Fibroblast of lung (primary cell): ENCODE measurements around the gene YIPF3. TPM values are rescaled to one million over a fixed set of nuclear protein-coding genes. Genes with fewer than 3 reads are reported as not detected.
"Not testable (repeated sequence)": the region's sequence is repeated elsewhere in the genome, so short reads cannot be mapped to it uniquely, and the experiment has no call there.

Experiments used
- DNase-seq, 2 donors: peaks; one replicate each; pipeline versions ENCODE4 v3.0.0 to v3.0.0-alpha.2; 2010; ENCODE audit warnings: low read depth in 2 of 2
- H2AFZ ChIP-seq: 2 replicates; pipeline ENCODE4 v1.5.1; 2012; ENCODE audit warnings: low read length, control low read depth, inconsistent platforms
- H3K27ac ChIP-seq: 2 replicates; pipeline ENCODE4 v1.5.1; 2011; ENCODE audit warnings: low read length, control low read depth; ENCODE audit not compliant: insufficient read depth
- H3K27me3 ChIP-seq: 2 replicates; pipeline ENCODE4 v1.5.1; 2011; ENCODE audit warnings: mild to moderate bottlenecking, low read length; ENCODE audit not compliant: control insufficient read depth, insufficient read depth
- H3K36me3 ChIP-seq: 2 replicates; pipeline ENCODE4 v1.5.1; 2011; ENCODE audit warnings: low read length; ENCODE audit not compliant: control insufficient read depth, insufficient read depth
- H3K4me1 ChIP-seq: 2 replicates; pipeline ENCODE4 v1.5.1; 2011; ENCODE audit warnings: low read length; ENCODE audit not compliant: control insufficient read depth, insufficient read depth; ENCODE audit errors: extremely low read depth
- H3K4me2 ChIP-seq: 2 replicates; pipeline ENCODE4 v1.5.1; 2011; ENCODE audit warnings: low read length, control low read depth; ENCODE audit not compliant: insufficient read depth; ENCODE audit errors: extremely low read depth
- H3K4me3 ChIP-seq, 4 experiments: fragments of 200-600 bp in 1 of 4; sonication (generic) in 1 of 4; replicated peaks in 1 of 4; 2 replicates each; pipeline ENCODE4 v1.5.1; 2011 to 2016; ENCODE audit warnings: low read length in 4 of 4, low read depth in 3 of 4, mild to moderate bottlenecking in 3 of 4, control low read depth in 2 of 4, inconsistent platforms in 1 of 4, mixed read lengths in 1 of 4; ENCODE audit not compliant: insufficient read depth in 1 of 4; ENCODE audit errors: control extremely low read depth in 1 of 4
- H3K79me2 ChIP-seq: 2 replicates; pipeline ENCODE4 v1.5.1; 2012; ENCODE audit warnings: mild to moderate bottlenecking, low read length, inconsistent platforms; ENCODE audit not compliant: control insufficient read depth, insufficient read depth
- H3K9ac ChIP-seq: 2 replicates; pipeline ENCODE4 v1.5.1; 2011; ENCODE audit warnings: mild to moderate bottlenecking, low read length, control low read depth; ENCODE audit not compliant: insufficient read depth
- H3K9me3 ChIP-seq: 2 replicates; pipeline ENCODE4 v1.5.1; 2012; ENCODE audit warnings: low read depth, low read length; ENCODE audit not compliant: control insufficient read depth, insufficient read depth
- H4K20me1 ChIP-seq: 2 replicates; pipeline ENCODE4 v1.5.1; 2011; ENCODE audit warnings: low read length; ENCODE audit not compliant: control insufficient read depth, insufficient read depth; ENCODE audit errors: extremely low read depth
- EZH2 ChIP-seq: IDR thresholded peaks from 2 replicates; pipeline ENCODE4 v1.5.1; 2012; ENCODE audit warnings: low read length, control low read depth, mild to moderate bottlenecking; ENCODE audit errors: missing control alignments
- polyA plus RNA-seq, 2 donors: library from polyadenylated mRNA; depleted of rRNA in 1 of 2; stranded (reverse) in 1 of 2; unstranded in 1 of 2; fragments of >200 nt; gene quantifications; 2 replicates each; pipeline ENCODE4 v1.2.1, GENCODE V29; 2011 to 2012; ENCODE audit warnings: missing spikeins in 1 of 2
- total RNA-seq: library from RNA; depleted of rRNA; stranded (reverse); fragments of >200 nt; gene quantifications from 2 replicates; pipeline ENCODE4 v1.2.1, GENCODE V29; 2014
- TF ChIP-seq, protein P1 (sequence below), 2 donors: IDR thresholded peaks in 1 of 2; conservative IDR thresholded peaks in 1 of 2; 1 replicate in 1 of 2; 2 replicates in 1 of 2; pipeline ENCODE4 v1.5.1; 2011 to 2012; ENCODE audit warnings: low read length in 2 of 2, control low read depth in 1 of 2, inconsistent platforms in 1 of 2, low read depth in 1 of 2, mild to moderate bottlenecking in 1 of 2

Gene YIPF3
- total and polyA plus RNA-seq, 2 donors (not counting 1 experiment from before 2014, with no cell fraction given), result 106 to 173 TPM

DNA sequence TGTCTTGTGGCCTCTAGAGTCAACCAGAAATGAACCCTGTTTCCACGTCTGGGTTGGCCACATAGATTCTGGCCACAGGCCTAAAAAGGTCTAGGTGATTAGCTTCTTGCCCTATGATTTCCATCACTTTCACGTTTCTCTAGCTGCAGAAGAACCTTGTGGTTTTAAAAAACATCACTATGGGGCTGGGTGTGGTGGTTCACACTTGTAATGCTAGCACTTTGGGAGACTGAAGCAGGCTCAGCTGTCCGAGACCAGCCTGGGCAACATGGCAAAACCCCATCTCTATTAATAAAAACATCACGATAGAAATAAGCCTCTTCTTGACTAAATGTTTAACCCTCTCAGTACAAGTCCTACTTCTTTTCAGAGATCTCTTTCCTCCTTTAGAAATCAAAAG lies 27.7 kb upstream of the YIPF3 start:
- H4K20me1 ChIP-seq, result no peaks in the 10 kb centered on the region
- H3K4me2 ChIP-seq, result no peak overlapping the region
- no peaks in the 10 kb centered on the region for H3K27me3 ChIP-seq
- no peaks in the 10 kb centered on the region for H3K9me3 ChIP-seq
- H3K36me3 ChIP-seq, result peaks cover 8% of the 10 kb centered on the region
- no peak for DNase-seq
- H3K4me3 ChIP-seq, result no peak overlapping the region
- TF ChIP-seq, protein P1, sequence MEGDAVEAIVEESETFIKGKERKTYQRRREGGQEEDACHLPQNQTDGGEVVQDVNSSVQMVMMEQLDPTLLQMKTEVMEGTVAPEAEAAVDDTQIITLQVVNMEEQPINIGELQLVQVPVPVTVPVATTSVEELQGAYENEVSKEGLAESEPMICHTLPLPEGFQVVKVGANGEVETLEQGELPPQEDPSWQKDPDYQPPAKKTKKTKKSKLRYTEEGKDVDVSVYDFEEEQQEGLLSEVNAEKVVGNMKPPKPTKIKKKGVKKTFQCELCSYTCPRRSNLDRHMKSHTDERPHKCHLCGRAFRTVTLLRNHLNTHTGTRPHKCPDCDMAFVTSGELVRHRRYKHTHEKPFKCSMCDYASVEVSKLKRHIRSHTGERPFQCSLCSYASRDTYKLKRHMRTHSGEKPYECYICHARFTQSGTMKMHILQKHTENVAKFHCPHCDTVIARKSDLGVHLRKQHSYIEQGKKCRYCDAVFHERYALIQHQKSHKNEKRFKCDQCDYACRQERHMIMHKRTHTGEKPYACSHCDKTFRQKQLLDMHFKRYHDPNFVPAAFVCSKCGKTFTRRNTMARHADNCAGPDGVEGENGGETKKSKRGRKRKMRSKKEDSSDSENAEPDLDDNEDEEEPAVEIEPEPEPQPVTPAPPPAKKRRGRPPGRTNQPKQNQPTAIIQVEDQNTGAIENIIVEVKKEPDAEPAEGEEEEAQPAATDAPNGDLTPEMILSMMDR (conservative IDR thresholded peaks at IDR 0.05 in 1 of 2, IDR thresholded peaks at IDR 0.05 in 1 of 2; ENCODE audit: low read depth in 1 of 2, low read length in 2 of 2), result no peak
- no peak for TF ChIP-seq EZH2
- no peaks in the 10 kb centered on the region for H3K79me2 ChIP-seq
- H2AFZ ChIP-seq, result no peak overlapping the region
- no peak overlapping the region for H3K27ac ChIP-seq
- H3K9ac ChIP-seq, result no peak overlapping the region
- no peaks in the 10 kb centered on the region for H3K4me1 ChIP-seq

DNA sequence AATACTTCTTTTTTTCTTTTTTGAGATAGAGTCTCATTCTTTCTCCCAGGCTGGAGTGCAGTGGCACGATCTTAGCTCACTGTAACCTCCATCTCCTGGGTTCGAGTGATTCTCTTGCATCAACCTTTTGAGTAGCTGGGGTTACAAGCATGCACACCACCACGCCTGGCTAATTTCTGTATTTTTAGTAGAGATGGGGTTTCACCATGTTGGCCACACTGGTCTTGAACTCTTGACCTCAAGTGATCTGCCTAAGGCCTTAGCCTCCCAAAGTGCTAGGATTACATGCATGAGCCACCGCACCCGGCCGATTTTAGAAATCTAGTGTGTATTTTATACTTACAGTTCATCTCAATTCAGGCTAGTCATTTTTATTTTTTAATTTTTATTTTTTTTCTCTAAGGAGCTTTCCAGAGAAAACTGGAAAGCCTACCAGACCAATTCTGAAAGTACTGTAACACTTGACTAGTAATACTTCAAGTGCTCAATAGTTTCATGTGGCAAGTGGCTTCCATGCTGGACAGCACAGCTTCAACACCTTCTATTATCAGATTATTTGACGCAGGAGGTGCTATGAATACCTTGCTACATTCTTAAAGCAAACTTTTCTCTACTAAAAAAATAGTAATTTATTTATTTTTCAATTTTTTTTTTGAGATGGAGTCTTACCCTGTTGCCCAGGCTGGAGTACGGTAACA lies 25.2 kb upstream of the YIPF3 start:
- Histone ChIP-seq H4K20me1 (no peaks in the 10 kb centered on the region), H3K4me1 (no peaks in the 10 kb centered on the region), H2AFZ (no peak overlapping the region), H3K4me2 (no peak overlapping the region), H3K9ac (no peak overlapping the region), H3K4me3 (no peak overlapping the region), H3K36me3 (peaks cover 2% of the 10 kb centered on the region), H3K27me3 (no peaks in the 10 kb centered on the region), H3K27ac (no peak overlapping the region), H3K9me3 (no peaks in the 10 kb centered on the region), H3K79me2 (no peaks in the 10 kb centered on the region)
- DNase-seq, result no peak
- TF ChIP-seq EZH2, result no peak
- TF ChIP-seq, protein P1 (conservative IDR thresholded peaks at IDR 0.05 in 1 of 2, IDR thresholded peaks at IDR 0.05 in 1 of 2; ENCODE audit: low read depth in 1 of 2, low read length in 2 of 2), result no peak

DNA sequence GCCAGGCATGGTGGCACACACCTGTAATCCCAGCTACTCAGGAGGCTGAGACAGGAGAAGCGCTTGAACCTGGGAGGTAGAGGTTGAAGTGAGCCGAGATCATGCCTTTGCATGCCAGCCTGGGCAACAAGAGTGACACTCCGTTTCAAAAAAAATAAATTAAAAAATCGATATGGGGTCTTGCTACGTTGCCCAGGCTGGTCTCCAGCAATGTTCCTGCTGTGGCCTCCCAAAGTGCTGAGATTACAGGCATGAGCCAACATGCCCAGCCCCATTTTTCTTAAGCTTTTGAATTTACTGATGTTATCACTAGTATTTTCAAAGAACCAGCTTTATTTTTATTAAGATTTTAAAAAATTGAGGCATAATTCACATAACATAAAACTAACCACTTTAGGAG lies 23.8 kb upstream of the YIPF3 start:
- Histone ChIP-seq H3K9ac (no peak overlapping the region), H4K20me1 (no peaks in the 10 kb centered on the region), H3K79me2 (no peaks in the 10 kb centered on the region), H2AFZ (no peak overlapping the region), H3K27ac (no peak overlapping the region), H3K4me2 (no peak overlapping the region), H3K9me3 (no peaks in the 10 kb centered on the region), H3K4me1 (no peaks in the 10 kb centered on the region), H3K36me3 (peaks cover 2% of the 10 kb centered on the region), H3K27me3 (no peaks in the 10 kb centered on the region), H3K4me3 (no peak overlapping the region)
- DNase-seq, result no peak
- TF ChIP-seq, protein P1 (conservative IDR thresholded peaks at IDR 0.05 in 1 of 2, IDR thresholded peaks at IDR 0.05 in 1 of 2; ENCODE audit: low read depth in 1 of 2, low read length in 2 of 2), result no peak
- TF ChIP-seq EZH2, result no peak

DNA sequence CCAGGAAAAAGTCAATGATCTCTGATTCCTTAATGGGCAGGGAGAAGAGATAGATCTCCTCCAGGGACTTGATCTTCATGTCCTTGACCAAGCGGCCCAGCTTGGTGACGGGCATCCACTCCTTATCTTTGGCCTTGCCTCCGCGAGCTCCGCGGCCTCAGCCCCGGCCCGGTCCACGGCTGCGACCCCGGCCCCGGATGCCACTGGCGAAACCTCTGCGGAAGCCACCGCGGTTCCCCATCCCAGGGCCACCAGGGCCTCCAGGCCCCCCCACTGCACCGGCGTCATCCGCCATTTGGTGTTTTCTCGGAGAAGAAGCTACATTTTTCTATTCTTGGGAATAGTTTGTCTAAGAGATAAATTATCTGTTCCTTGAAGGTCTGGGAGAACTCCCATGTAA lies 22.7 kb upstream of the YIPF3 start:
- H3K36me3 ChIP-seq, H3K9ac ChIP-seq, H3K79me2 ChIP-seq, H3K9me3 ChIP-seq, H3K4me3 ChIP-seq, H2AFZ ChIP-seq, H3K27ac ChIP-seq, H3K4me2 ChIP-seq, DNase-seq, H4K20me1 ChIP-seq, H3K27me3 ChIP-seq, H3K4me1 ChIP-seq: not testable (repeated sequence)

DNA sequence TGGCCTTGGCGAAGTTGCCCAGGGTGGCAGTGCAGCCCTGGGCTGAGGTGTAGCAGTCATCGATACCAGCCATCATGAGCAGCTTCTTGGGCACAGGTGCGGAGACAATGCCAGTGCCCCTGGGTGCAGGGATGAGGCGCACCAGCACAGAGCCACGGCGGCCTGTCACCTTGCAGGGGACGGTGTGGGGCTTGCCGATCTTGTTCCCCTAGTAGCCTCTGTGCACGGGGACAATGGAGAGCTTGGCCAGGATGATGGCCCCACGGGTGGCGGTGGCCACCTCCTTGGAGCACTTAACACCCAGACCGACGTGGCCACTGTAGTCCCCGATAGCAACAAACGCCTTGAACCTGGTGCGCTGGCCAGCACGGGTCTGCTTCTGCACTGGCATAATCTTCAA lies 22.3 kb upstream of the YIPF3 start:
- not testable (repeated sequence) for H3K36me3 ChIP-seq, H3K9ac ChIP-seq, H3K4me3 ChIP-seq, H4K20me1 ChIP-seq, H3K4me1 ChIP-seq, H3K27me3 ChIP-seq, H3K79me2 ChIP-seq, H3K4me2 ChIP-seq, DNase-seq, H3K9me3 ChIP-seq, H2AFZ ChIP-seq, H3K27ac ChIP-seq
